Measurements from ENCODE around the gene ARFGEF2. TPM values are rescaled to one million over a fixed set of nuclear protein-coding genes. Genes with fewer than 3 reads are reported as not detected.

Gene ARFGEF2
- total and polyA plus RNA-seq, 10 of the 15 experiments (the other 5 are each of a cell fraction or from before 2014, with no cell fraction given): 5.2 to 24.1 (median 17.7) TPM

GRCh38 chr20:48891235-48892048 lies 30.1 kb upstream of the ARFGEF2 start (continued):
- no peak for TF ChIP-seq ZBTB33 (IDR thresholded peaks at IDR 0.05)
- TF ChIP-seq ZBTB40 (IDR thresholded peaks at IDR 0.05; ENCODE audit: borderline replicate concordance): no peak
- no peak for TF ChIP-seq SREBF1 (IDR thresholded peaks at IDR 0.05; ENCODE audit: low read length)
- no peak for TF ChIP-seq MAX (IDR thresholded peaks at IDR 0.05; ENCODE audit: low read depth, low read length)
- TF ChIP-seq NFIC (IDR thresholded peaks at IDR 0.05; ENCODE audit: low read depth, low read length): no peak
- TF ChIP-seq TCF3 (IDR thresholded peaks at IDR 0.05; ENCODE audit: borderline replicate concordance, insufficient read depth, low read depth, low read length): no peak
